Stimulated activated CD8-positive, alpha-beta memory T cell treated with anti-CD3 and anti-CD28 coated beads, Interleukin-12 subunit alpha, Interleukin-12 subunit beta, amount 100 ng/mL, for 1 hour (primary cell): Measurements from ENCODE around the gene ASAP2.

Experiments used
- DNase-seq: peaks from one replicate; pipeline ENCODE4 v3.0.0-alpha.2; 2020; ENCODE audit warnings: low read depth

Gene ASAP2

DNA sequence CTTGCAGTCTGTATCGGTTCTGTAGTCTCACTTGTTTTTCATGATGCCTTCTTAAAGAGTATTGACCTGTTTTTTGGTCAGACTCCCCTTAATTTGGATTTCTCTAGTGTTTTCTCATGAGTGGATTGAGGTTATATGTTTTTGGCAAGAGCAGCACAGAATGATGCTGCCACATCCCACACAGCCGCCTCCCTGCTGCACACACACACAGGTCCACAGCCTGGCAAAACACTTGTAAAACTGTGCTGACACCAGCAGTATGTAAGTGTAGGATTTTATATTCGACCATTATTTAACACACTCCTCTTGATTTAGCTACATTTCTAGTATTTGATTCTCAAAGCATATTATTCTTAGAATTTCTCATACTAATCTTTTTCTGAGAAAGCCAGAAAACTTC lies 148.7 kb downstream of the ASAP2 start:
- no peak for DNase-seq

DNA sequence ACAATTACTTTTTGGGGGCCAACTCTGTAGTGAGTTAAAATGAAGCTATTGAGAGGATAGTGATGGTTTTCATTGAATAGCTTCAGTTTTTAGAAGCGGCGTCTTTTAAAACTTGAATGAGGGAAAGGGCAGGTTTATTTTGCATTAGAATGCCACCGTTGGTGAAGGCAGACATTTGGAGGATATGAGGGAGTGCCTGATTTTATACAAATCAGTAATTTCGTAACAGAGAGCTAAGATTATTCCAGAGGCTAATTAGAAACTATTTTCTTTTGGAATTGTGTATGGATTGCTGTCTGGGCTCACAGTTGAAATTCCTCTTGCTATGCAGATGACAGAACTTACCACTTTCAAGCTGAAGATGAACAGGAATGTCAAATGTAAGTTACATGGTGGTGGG lies 149.1 kb downstream of the ASAP2 start:
- DNase-seq = no peak

DNA sequence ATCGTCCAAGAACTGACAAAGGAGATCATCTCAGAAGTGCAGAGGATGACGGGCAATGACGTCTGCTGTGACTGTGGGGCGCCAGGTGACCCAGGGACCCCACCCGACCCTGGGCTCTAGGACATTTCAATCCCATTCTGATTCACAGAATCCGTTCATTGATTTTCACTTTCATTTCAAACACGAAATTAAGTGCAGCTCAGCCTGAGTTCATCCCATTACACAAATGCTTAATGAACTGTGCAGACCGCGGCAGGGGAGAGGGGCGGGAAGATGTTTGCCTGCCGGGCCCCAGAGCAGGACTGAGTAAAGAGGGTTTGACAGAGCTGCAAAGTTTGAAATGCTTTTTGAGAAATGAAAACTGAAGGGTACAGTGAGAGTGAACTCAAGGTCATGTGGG lies 149.6 kb downstream of the ASAP2 start:
- DNase-seq = no peak

DNA sequence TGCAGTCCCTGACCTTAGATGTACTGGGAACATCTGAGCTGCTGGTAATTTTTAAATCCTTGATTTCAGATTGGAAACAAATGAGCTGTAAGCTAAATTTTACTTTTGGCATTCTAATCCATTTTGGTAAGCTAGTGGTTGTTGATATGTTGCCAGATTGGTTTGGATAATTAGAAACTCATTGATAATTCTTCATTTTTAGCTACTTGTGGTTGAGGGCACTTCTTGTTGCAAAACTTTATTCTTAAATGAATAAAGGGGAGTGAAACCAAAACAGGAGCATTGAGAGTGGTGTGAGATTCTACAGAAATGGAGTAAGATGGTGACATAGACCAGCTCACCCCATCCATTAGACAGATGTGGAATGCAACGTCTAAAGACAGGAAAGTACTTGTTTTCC lies 152.2 kb downstream of the ASAP2 start:
- DNase-seq = no peak

DNA sequence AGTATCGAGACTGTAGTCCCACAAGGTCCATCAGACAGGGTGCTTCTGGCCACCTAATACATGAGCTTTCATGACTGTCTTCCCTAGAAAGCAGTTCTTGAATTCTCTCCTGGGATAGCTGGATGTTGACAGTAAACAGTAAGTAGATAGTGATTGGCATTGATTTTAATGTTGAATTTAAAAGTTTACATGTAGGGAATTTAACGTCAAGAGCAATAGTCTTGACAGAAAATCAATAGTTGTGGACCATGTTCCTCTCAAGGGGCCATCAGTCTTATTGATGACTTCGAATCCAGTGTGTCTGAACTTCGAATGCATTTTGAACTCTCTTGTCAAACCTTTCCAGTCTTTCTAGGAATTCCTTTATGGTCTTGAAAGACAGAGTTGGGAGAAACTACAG lies 152.9 kb downstream of the ASAP2 start:
- no peak for DNase-seq

DNA sequence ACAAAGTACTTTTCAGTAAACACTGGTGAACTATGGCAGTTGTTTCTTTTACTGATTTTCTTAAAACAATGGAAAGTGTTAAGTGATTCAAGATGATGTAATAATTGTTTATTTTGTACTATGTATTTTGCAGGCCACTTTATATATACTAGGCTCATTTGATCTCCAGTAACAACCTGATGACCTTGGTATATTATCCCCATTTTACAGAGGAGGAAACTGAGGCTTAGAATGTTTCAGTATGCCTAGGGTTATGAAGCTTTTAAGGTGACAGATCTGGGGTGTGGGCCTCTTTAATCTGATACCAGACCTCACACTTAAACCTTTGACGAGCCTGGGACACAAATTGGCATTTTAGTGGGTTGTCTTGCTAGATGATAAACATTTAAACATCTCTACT lies 153.5 kb downstream of the ASAP2 start:
- DNase-seq = no peak

DNA sequence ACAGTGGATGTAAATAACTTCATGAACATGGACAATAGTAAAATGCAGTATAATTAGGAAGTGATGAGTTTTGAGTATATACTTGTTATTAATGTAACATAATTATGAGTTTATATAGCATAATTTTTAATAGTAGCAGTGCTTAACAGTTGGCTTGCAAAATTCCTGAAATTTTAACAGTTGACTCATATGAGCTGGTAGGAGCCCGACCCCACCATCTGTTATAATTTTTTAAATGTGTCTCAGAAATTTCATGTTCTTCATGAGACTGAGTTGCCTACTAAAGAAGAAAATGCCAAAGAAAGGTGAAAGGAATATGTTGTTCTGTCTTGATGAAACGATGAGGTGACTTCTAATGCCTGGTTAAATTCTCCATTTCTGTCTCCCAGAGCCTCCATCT lies 154.1 kb downstream of the ASAP2 start:
- DNase-seq = no peak

DNA sequence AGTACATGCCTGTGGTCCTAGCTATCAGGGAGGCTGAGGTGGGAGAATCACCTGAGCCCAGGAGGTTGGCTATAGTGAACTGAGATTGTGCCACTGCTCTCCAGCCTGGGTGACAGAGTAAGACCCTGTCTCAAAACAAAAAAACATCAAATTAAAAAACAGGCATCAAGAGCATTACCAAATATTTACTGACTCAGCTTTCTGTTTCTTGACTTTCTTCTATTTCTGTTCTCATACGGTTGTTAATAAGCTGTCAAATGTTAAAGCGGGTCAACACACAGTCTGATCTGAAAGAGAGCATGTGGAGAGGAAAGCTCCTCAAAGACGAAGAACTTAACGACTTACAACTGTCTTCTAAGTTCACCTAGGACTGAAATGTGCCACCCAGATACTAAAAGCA lies 157.8 kb downstream of the ASAP2 start:
- DNase-seq = no peak

DNA sequence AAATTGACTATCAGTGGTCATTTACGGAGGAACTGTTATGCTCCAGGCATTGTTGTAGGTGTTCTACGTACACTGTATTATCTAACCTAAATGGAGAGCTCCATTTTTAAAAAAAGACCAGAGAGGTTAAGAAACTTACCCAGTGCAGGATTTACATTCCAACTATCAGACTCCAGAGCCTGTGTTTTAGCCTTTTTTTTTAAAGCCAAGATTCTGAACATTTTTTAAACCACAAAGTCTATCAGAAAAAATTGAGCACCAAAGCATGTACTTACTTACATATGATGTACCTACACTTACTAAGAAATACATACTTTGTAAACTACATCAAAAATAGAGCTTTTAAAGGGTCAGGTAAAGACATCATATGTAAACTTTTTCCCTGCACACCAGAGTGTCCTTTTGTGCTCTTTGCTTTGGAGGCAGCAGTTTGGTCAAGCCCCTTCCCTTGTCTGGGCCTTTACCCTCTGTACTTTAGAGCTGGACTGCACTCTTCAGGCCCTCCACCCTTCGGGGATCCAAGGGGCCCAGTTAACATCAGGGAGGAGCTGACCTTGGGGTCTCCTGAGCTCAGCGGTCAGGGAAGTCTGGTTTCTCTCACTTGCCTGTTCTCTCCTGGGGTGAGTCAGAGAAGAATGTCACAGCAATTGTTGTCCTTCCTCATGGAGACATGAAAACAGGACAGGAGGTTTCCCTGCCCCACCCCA lies 158.3 kb downstream of the ASAP2 start:
- DNase-seq = no peak

DNA sequence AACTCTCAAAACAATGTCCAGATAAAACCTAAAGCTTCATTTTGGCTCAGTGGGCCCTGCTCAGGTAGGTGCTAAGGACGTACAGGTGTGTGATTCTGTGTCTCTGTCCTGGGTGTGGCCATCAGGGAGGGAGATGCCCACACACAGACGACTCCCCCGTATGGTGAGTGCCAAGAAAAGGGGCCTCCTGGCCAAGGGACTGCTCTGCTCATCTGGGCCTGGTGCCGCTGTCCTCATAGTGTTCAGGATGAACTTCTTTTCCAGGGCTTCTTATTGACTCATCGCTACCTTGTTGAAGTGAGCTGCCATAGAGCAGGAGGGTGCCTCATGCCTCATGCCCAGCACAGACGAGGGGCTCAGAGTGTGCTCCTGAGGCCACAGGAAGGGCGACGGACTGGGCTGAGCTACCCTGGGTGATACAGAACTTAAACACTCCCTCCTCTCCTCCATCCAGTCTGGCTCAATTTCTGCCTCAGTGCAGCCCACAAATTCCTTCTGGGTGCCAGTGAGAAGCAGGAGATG lies 158.9 kb downstream of the ASAP2 start:
- DNase-seq = no peak

DNA sequence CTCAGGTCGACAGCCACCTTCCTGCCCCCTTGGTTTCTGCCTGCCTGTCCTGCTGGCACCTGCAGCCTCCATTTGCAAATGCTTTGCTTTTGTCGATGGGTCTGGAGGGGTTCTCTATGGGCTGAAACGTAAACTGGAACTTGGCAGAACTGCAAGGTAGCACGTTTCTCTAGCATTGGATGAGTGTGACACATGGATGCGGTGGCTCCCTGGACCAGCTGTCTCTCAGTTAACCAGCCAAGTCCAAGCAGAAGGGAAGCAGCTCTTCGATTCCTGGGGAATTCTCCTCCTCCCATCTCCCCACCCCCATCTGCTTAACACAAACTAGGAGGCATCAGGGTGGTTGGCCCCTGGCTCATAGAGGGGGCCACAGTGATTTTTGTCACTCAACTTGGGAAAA lies 159.4 kb downstream of the ASAP2 start:
- no peak for DNase-seq

DNA sequence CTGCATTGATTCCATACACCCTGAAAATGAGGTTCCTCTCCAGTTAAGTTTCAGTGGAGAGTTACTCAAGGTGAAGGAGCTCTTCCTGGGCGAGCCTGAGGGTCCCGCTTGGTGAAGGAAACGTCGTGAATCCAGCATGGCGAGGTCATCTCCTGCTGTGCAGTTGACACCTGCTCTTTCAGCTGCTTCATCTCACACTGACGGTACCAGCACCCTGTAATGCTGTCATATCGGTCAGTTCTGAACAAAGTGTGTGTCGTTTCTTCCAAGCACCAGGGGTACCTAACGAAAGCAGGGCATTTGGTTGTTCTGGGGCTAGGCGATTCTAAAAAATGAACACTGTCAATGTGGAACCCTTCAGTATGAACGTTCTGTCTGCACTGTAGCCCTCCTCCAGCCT lies 164.1 kb downstream of the ASAP2 start:
- no peak for DNase-seq

DNA sequence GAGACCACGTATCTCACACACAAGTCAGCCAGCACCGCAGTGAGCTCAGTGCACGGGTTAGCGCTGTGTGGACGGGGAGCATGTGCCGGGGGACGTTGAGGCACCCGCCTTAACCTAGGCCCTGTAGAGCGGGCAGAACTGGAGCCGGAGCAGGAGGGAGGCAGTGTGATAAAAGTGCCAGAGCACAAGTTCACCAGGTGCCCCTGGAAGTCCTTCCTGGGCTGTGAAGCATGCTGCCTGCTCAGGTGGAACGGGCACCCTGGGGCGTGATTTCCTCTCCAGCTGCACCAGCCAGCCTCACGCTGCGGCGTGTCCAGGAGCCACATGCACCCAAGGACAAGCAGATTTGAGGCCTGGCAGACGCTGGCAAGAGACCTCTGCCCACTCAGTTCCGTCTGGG lies 166.4 kb downstream of the ASAP2 start:
- DNase-seq = no peak

DNA sequence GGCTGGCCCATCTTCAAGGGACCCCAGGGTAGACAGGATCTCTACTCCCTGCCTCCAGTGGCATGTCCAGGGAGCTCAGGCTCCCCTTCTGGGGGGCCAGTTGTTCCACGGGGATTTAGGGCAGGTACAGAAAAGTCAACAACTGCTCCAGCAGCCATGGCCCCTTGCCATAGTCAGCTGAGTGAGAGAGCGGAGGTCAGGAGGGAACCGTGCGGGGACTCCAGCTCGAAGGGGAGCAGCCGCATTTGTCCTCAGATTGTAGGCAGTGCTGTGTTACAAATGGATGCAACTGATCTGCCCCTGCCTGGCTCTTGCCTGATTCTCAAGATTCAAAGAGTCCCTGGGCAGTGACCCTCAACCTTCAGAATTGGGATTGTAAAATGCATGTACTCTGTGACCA lies 166.9 kb downstream of the ASAP2 start:
- no peak for DNase-seq

DNA sequence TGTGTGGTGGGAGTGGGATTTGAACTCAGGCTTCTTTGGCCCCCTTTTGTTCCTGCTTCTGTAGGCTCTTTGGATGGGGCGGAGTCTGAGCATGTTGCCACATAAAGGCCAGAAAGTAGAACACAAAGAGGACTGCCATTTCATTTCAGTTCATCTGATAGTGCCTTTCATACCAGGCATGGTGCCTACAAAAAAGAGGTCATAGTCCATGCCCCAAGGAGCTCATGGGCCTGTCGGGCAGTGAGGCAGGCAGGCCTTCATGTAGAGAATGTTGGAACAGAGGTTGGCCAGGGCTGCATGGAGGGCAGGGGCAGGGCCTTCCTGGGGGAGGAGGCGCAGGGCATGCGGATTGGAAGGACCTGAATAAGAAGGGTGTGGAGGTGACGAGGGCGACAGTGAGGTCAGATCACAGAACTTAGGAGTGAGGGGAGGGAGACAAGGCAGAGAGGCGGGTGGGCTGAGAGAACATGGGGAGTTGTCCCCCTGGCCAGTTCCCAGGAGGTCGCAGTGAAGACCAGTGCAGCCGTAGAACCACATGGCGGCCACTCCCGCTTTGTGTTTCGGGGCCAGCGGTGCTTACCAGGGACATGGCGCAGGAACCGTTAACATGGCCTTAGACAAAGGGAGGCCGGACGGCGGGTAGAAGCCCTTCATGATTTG lies 167.6 kb downstream of the ASAP2 start:
- no peak for DNase-seq

DNA sequence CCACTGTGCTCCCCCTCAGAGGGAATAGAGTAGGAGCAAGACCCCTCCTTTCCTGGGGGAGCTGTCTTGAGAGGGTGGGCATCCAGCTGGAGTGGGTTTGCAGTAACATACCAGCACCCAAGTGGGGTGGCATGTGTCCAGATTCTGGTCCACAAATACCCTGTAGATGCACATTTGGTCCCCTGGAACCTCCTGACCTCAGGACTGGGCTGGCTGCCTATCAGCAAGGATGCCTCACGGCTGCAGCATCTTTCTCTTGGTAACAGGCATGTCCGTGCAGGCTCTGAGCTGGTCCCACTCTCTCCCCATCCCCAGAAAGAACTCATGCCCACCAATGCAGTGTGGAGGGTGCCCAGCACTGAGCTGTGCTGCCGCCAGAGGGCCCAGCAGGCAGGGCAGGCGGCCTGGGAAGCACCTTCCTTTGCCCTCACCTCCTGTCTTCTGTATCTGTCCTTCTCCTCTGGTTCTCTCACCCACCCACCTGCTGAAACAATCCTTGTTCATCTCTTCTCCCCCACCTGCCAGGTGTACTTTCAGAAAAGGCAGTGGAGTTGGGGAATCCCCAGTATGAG lies 169.3 kb downstream of the ASAP2 start:
- no peak for DNase-seq

DNA sequence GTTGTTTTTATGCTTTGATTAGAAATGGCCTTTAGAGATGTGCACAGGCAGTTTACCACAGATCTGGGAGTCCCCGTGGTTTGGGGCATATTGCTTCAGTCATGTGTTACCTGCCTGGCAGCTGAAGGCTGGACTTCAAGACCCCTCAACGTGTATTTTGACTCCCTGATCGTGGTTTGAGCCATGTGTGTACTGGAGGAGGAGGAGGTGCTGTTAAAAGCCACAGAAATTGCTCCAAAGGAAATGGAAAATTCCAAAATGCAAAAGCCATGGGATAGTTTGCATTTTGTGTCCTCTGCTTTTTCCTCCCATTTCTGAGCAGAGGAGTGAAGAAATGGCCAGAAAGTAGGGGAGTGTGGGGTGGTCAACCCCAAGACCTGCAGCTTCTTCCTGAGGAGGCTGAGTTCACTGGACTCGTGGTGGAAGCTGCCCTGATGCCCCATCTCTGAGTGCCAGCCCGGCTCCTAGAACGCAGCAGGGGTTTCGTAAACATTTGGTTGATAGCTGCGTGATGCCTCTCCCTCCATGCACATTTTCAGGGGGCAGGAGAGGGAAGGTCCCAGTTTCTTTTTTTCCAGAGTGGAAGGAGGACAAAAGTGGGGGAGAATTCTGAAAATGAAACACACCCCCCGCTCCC lies 171.0 kb downstream of the ASAP2 start:
- no peak for DNase-seq

DNA sequence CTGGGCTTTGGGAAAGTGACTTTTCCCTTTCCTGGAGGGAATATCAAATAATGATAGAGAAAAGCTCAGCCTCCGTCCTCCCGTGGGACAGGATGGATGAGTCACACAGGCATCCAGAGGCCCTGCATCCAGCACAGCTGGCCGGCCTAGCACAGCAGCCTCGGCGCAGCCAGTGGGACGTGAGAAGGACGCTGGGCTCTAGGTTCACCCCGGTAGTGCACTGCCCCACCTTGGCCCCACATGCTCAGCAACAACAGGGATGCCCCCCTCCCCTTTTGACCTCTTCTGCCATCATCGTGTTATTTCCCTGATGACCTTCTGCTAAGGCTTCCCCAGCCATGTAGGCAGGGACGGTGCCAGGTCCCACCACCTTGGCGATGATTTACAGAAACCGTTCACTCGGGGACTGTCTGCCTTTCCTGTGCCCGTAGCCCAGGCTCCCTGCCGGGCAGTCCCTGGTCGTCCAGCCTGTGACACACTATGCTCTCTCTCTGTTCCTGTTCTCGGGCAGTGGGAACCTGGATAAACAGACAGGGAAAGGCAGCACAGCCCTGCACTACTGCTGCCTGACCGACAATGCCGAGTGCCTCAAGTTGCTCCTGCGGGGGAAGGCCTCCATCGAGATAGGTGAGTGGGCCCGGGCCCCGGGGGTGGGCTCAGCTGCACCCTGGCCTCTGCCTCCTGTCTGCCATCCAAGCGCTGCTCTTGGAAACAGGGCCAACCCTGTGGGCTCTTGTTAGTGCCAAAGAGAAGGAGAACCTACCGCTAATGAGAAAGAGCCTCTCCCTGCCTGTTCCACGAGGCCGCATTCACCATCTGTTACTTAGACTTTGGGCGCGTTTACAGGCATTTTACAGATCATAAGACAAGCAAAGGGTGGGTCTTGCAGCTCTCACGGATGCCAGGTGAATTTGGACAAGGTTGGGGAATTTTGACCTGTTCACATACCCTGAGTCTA lies 172.1 kb downstream of the ASAP2 start:
- no peak for DNase-seq

DNA sequence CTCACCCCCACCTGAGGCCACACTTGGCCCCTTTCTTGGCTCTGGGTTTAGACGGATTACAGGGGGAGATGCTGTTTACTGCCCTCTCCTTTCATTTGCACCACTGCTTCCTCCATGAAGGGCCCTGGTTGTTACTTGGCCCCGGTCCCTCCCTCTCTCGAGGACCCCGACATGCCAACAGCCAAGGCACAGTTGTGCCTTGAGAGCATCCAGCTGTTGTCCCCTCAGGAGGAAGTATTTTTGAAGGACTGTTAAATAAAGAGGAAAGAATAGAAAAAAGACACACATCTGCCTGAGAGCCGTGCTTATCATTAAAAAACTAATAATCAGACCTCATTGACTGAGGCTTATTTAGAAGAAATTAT lies 172.8 kb downstream of the ASAP2 start:
- DNase-seq = no peak

DNA sequence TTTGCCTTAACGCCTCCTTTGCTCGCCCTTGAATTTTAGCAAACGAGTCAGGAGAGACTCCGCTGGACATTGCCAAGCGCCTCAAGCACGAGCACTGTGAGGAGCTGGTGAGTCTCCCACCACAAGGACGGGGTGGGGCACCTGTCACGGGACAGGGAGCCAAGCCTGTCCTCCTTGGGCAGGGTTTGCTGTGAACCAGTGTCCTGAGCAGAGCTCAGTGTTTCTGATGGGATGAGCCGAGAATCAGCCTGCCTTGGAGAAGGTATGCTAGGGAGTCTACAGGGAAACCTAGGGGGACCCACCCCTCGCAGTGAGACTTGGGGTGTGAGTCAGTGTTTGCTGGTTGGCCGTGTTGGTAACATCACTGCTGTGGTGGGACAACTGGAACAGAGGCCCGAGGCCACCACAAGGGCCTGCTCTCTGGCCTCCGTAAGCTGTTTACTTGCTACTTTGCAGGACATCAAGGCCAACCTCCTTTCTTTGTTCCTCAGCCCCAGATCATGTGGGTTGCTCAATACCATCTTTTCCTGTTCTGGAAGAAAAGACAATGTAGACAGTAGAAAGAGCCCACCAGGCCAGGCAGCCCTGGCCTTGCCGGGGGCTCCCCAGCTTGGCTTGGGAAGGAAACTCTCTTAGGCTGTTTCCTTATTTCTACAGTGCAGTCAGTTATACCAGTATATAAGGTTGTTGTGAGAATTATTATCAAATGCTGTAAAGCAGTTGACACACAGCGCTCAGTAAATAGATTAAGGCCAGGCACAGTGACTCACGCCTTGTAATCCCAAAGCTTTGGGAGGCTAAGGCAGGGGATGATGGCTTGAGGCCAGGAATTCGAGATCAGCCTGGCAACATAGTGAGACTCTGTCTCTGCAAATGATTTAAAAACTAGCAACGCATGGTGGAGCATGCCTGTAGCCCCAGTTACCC lies 174.4 kb downstream of the ASAP2 start:
- DNase-seq = no peak
